Right lobe of liver (tissue), 4 donors: ENCODE results near the gene SGSM2.

Source experiments
- POLR2A ChIP-seq: fragments of 450-650 bp; IDR thresholded peaks from one replicate; pipeline ENCODE4 v1.6.1; 2017; ENCODE audit warnings: antibody characterized with exemption, mild to moderate bottlenecking
- TF ChIP-seq, protein P1 (sequence below), 4 donors: fragments of 200-600 bp in 3 of 4; fragments of 450-650 bp in 1 of 4; IDR thresholded peaks; one replicate each; pipeline versions ENCODE4 v1.5.1 to v1.8.0; 2016 to 2022; ENCODE audit warnings: antibody characterized with exemption in 4 of 4, mild to moderate bottlenecking in 2 of 4
- donor health status: DM: no; HTN: no; CAD: no.
- donor health status: DM: no; HTN: no; CAD: no.
- donor health status: DM: no; HTN: yes; CAD: no.

- TF ChIP-seq, protein P1, sequence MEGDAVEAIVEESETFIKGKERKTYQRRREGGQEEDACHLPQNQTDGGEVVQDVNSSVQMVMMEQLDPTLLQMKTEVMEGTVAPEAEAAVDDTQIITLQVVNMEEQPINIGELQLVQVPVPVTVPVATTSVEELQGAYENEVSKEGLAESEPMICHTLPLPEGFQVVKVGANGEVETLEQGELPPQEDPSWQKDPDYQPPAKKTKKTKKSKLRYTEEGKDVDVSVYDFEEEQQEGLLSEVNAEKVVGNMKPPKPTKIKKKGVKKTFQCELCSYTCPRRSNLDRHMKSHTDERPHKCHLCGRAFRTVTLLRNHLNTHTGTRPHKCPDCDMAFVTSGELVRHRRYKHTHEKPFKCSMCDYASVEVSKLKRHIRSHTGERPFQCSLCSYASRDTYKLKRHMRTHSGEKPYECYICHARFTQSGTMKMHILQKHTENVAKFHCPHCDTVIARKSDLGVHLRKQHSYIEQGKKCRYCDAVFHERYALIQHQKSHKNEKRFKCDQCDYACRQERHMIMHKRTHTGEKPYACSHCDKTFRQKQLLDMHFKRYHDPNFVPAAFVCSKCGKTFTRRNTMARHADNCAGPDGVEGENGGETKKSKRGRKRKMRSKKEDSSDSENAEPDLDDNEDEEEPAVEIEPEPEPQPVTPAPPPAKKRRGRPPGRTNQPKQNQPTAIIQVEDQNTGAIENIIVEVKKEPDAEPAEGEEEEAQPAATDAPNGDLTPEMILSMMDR (IDR thresholded peaks at IDR 0.05) = no peak
- no peak for TF ChIP-seq POLR2A
Measured at GRCh38 chr17:2363851-2364762, 26.8 kb downstream of the SGSM2 start.
